ENCODE results near the gene SLCO3A1. TPM values are rescaled to one million over a fixed set of nuclear protein-coding genes. Genes with fewer than 3 reads are reported as not detected.
A peak's percentile ranks its signal among the peaks of the same experiment; 100 is the strongest.

Gene SLCO3A1
- 42.5 TPM for total RNA-seq
- long read RNA-seq, full-length matches to known transcripts: 89 of 159 reads
- long read RNA-seq, partial matches to known transcripts: 22 of 159 reads
- long read RNA-seq, other reads (novel, unspliced or antisense): 48 of 159 reads

- H3K4me1 ChIP-seq: peaks cover 64% of the 10 kb centered on the region
- no peaks in the 10 kb centered on the region for H3K36me3 ChIP-seq
- H3K27me3 ChIP-seq (ENCODE audit: low read depth): no peaks in the 10 kb centered on the region
- no peak for TF ChIP-seq CTCF (IDR thresholded peaks at IDR 0.05)
- intact Hi-C loops (cut with DNase I): no loop called here
- H3K4me3 ChIP-seq: peak within 1 kb of the TSS; percentile 77
- DNase-seq: peak; percentile 90
- H3K9me3 ChIP-seq: no peaks in the 10 kb centered on the region
- peak within 1 kb of the TSS; percentile 93 for H3K27ac ChIP-seq
- peak; percentile 66 to 68 for ATAC-seq
These were observed at the start of gene SLCO3A1 for GRCh38 chr15:91853511-91853947. Gene SLCO3A1 (plus strand): TSS chr15:91853708.

- Histone ChIP-seq H3K4me3 (no peak overlapping the region), H3K4me1 (no peaks in the 10 kb centered on the region), H3K36me3 (no peaks in the 10 kb centered on the region), H3K27ac (no peak overlapping the region), H3K9me3 (no peaks in the 10 kb centered on the region), H3K27me3 (ENCODE audit: low read depth) (no peaks in the 10 kb centered on the region)
- DNase-seq: no peak
- TF ChIP-seq CTCF (IDR thresholded peaks at IDR 0.05): no peak
- intact Hi-C loops (cut with DNase I): no loop called here
- ATAC-seq: no peak
These were observed 46.4 kb upstream of the SLCO3A1 start for GRCh38 chr15:91807122-91807521.

GRCh38 chr15:91813924-91814323 is 39.6 kb upstream of the SLCO3A1 start:
- Histone ChIP-seq H3K36me3 (no peaks in the 10 kb centered on the region), H3K9me3 (peaks cover 13% of the 10 kb centered on the region), H3K4me1 (no peaks in the 10 kb centered on the region), H3K27ac (no peak overlapping the region), H3K27me3 (ENCODE audit: low read depth) (no peaks in the 10 kb centered on the region), H3K4me3 (no peak overlapping the region)
- DNase-seq: no peak
- TF ChIP-seq CTCF (IDR thresholded peaks at IDR 0.05): no peak
- intact Hi-C loops (cut with DNase I): no loop called here
- no peak for ATAC-seq

- no peaks in the 10 kb centered on the region for H3K4me1 ChIP-seq
- no peak overlapping the region for H3K27ac ChIP-seq
- H3K4me3 ChIP-seq: no peak overlapping the region
- TF ChIP-seq CTCF (IDR thresholded peaks at IDR 0.05): no peak
- intact Hi-C loops (cut with DNase I): no loop called here
- no peaks in the 10 kb centered on the region for H3K27me3 ChIP-seq (ENCODE audit: low read depth)
- ATAC-seq (no peak), DNase-seq (no peak)
- no peaks in the 10 kb centered on the region for H3K36me3 ChIP-seq
- H3K9me3 ChIP-seq: peaks cover 13% of the 10 kb centered on the region
These were observed 36.6 kb upstream of the SLCO3A1 start for GRCh38 chr15:91816942-91817341.

- intact Hi-C loops (cut with DNase I): no loop called here
- no peak for TF ChIP-seq CTCF (IDR thresholded peaks at IDR 0.05)
- H3K27ac ChIP-seq: no peak overlapping the region
- H3K36me3 ChIP-seq: no peaks in the 10 kb centered on the region
- H3K9me3 ChIP-seq: no peaks in the 10 kb centered on the region
- no peak for DNase-seq
- no peak overlapping the region for H3K4me3 ChIP-seq
- H3K27me3 ChIP-seq (ENCODE audit: low read depth): no peaks in the 10 kb centered on the region
- no peak for ATAC-seq
- no peaks in the 10 kb centered on the region for H3K4me1 ChIP-seq
These were observed 32.0 kb upstream of the SLCO3A1 start for GRCh38 chr15:91821458-91821857.
